Heart right ventricle (tissue), 16 donors: ENCODE data around the gene ADAMTS2. TPM values are rescaled to one million over a fixed set of nuclear protein-coding genes. Genes with fewer than 3 reads are reported as not detected.

Source experiments
- ATAC-seq, 8 donors: fragments of 200-7000 bp; cut with Tn5 transposase; one replicate each; pipeline ENCODE4 v1.9.1; 2020; ENCODE audit warnings: mild to moderate bottlenecking in 8 of 8, moderate library complexity in 8 of 8, moderate number of reproducible peaks in 1 of 8
- DNase-seq, 2 donors: peaks; one replicate each; pipeline ENCODE4 v3.0.0-alpha.2; 2020
- H3K27ac ChIP-seq, 10 donors: fragments of 200-600 bp; sonication (generic) in 2 of 10; one replicate each; pipeline versions ENCODE4 v1.5.0 to v1.8.0; 2020 to 2022; ENCODE audit warnings: mild to moderate bottlenecking in 3 of 10
- H3K27me3 ChIP-seq, 7 donors: fragments of 200-600 bp; one replicate each; pipeline ENCODE4 v1.8.0; 2021 to 2022; ENCODE audit warnings: mild to moderate bottlenecking in 2 of 7
- H3K36me3 ChIP-seq, 9 donors: fragments of 200-600 bp; sonication (generic) in 1 of 9; one replicate each; pipeline versions ENCODE4 v1.5.0 to v1.8.0; 2020 to 2022; ENCODE audit warnings: mild to moderate bottlenecking in 2 of 9
- H3K4me1 ChIP-seq, 9 donors: fragments of 200-600 bp; sonication (generic) in 1 of 9; one replicate each; pipeline versions ENCODE4 v1.5.0 to v1.8.0; 2020 to 2022; ENCODE audit warnings: mild to moderate bottlenecking in 4 of 9
- H3K4me3 ChIP-seq, 10 donors: fragments of 200-600 bp; sonication (generic) in 2 of 10; one replicate each; pipeline versions ENCODE4 v1.5.0 to v1.8.0; 2020 to 2022; ENCODE audit warnings: mild to moderate bottlenecking in 7 of 10, moderate library complexity in 2 of 10
- H3K9me3 ChIP-seq, 11 donors: fragments of 200-600 bp in 10 of 11; sonication (generic) in 2 of 11; one replicate each; pipeline versions ENCODE4 v1.5.0 to v1.8.0; 2013 to 2022; ENCODE audit warnings: mild to moderate bottlenecking in 2 of 11, control low read depth in 1 of 11, moderate library complexity in 1 of 11
- WGBS, 2 donors: extraction: QIAGEN DNeasy Blood & Tissue Kit; methylation state at CpG; one replicate each; pipeline ENCODE4 v1.1.7; 2013; ENCODE audit warnings: inconsistent platforms in 1 of 2; 5-methylcytosine and 5-hydroxymethylcytosine counted together
- intact Hi-C, 10 donors: fragments of 100-400 bp; cut with DNase I; formaldehyde crosslinking; loops; one replicate each; pipeline versions ENCODE4 v1.11.1 to v1.14.2; 2022
- polyA plus RNA-seq, 2 donors: library from polyadenylated mRNA; stranded (reverse); fragments of 200-250 nt; gene quantifications; one replicate each; pipeline ENCODE4 v1.2.3, GENCODE V29; 2013
- total RNA-seq, 10 donors: library from RNA; stranded (reverse); fragmentation: NEBNext Ultra II Directional in 3 of 10; extraction: Animal tissue kit (Norgen Biotek cat#: 25700) in 3 of 10; gene quantifications; one replicate each; pipeline versions ENCODE4 v1.2.1 to v1.2.4, GENCODE V29; 2021 to 2023
- TF ChIP-seq, protein P1 (sequence below), 9 donors: fragments of 200-600 bp; sonication (generic) in 2 of 9; IDR thresholded peaks; one replicate each; pipeline versions ENCODE4 v1.5.0 to v1.8.0; 2021 to 2022; ENCODE audit warnings: antibody characterized with exemption in 9 of 9, mild to moderate bottlenecking in 5 of 9, moderate library complexity in 1 of 9
- donor health status: Arrhythmogenic right ventricular cardiomyopathy.
- donor health status: ischemic (EF 13 %, LVEDD 7.1; RV severe dilation, severe dysfunction).
- donor health status: healthy with polysubstance abuse.
- donor health status: DM: no; HTN: yes; CAD: no.
- donor health status: DM: no; HTN: no; CAD: no.
- donor health status: ischemic (EF 25% LVEDD 6.9; RV normal size, moderate dysfunction).
- donor health status: ischemic (EF 25% LVEDD 5.7; RV mildly dilated, moderate dysfunction).
- donor health status: healthy.
- donor health status: DM: yes; HTN: yes; CAD: no.
- donor health status: Ischemic cardiomyopathy.
- donor health status: ischemic (EF 35%, LVEDD 5.7; RV mildly dilated, moderate dysfunction).
- donor health status: nonischemic (EF 11% LVEDD 7.7; RV severe dilation, severe dysfunction).
- donor health status: DM: yes; HTN: yes; CAD: no.
- donor health status: PGD.
- donor health status: ischemic (EF 29% LVEDD 5.4; RV normal size, mild dysfunction).
- donor health status: nonischemic (EF 23%, LVEDD 6.1; RV moderate dilation, normal function).

ADAMTS2 gene
- total and polyA plus RNA-seq, 12 donors = 1.7 to 13.5 (median 3.9) TPM

DNA sequence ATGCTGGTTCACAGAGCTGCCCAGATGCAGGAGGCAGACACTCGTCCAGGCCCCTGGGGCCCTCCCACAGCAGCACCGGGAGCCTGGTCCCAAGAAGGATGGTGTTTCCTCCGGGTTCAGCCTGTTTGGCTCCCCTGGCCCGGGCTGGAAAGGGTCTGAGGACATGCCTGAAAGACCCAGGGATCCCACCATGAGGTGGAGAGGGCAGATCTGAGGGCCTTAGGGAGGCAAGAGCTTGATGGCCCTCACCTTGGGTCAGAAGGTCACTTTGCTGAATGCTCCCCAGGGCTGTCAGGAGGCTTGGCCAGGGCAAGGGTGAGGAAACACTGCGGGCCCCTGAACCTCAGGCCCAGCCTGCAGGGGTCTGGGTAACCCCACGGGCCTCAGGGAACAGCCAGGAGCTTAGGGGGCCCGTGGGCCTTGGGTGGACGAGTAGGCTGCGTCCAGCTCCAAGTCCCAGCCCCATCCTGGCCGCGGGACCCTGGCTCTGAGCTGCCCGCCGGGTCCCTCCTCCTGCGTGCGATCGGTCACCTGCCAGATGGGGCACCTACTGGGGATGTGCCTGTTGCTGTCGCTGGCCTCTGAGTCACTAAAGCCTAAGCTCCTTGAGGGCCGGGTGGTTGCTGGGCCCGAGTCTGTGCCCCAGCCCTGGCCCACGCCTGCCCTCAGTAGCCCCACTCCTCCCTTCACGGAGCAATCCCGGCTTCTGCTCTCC, 178.9 kb downstream of the ADAMTS2 start:
- Histone ChIP-seq H3K4me1 (peaks cover 0 to 12% (median 7%) of the 10 kb centered on the region in 9 donors), H3K27ac (peak overlapping the region in 1 of 10 donors; percentile 22), H3K9me3 (peaks cover 0 to 11% (median 0%) of the 10 kb centered on the region in 11 donors), H3K36me3 (peaks cover 0 to 9% (median 0%) of the 10 kb centered on the region in 9 donors), H3K27me3 (peaks cover 0 to 18% (median 15%) of the 10 kb centered on the region in 7 donors), H3K4me3 (peak overlapping the region in 2 of 10 donors; percentile 16 to 55)
- 77 to 83% methylated on average over 22 of the region's 22 CpGs for WGBS, 2 donors
- intact Hi-C loops = loop anchor here (2.0 to 10.0 kb wide), 6 partner anchors 176 to 328 kb away; partner anchors contain the start of gene ADAMTS2 (in 6 of the 10)
- no peak for DNase-seq
- ATAC-seq = peak in 2 of 8 donors; percentile 4 to 12
- TF ChIP-seq, protein P1, sequence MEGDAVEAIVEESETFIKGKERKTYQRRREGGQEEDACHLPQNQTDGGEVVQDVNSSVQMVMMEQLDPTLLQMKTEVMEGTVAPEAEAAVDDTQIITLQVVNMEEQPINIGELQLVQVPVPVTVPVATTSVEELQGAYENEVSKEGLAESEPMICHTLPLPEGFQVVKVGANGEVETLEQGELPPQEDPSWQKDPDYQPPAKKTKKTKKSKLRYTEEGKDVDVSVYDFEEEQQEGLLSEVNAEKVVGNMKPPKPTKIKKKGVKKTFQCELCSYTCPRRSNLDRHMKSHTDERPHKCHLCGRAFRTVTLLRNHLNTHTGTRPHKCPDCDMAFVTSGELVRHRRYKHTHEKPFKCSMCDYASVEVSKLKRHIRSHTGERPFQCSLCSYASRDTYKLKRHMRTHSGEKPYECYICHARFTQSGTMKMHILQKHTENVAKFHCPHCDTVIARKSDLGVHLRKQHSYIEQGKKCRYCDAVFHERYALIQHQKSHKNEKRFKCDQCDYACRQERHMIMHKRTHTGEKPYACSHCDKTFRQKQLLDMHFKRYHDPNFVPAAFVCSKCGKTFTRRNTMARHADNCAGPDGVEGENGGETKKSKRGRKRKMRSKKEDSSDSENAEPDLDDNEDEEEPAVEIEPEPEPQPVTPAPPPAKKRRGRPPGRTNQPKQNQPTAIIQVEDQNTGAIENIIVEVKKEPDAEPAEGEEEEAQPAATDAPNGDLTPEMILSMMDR (IDR thresholded peaks at IDR 0.05) = no peak

DNA sequence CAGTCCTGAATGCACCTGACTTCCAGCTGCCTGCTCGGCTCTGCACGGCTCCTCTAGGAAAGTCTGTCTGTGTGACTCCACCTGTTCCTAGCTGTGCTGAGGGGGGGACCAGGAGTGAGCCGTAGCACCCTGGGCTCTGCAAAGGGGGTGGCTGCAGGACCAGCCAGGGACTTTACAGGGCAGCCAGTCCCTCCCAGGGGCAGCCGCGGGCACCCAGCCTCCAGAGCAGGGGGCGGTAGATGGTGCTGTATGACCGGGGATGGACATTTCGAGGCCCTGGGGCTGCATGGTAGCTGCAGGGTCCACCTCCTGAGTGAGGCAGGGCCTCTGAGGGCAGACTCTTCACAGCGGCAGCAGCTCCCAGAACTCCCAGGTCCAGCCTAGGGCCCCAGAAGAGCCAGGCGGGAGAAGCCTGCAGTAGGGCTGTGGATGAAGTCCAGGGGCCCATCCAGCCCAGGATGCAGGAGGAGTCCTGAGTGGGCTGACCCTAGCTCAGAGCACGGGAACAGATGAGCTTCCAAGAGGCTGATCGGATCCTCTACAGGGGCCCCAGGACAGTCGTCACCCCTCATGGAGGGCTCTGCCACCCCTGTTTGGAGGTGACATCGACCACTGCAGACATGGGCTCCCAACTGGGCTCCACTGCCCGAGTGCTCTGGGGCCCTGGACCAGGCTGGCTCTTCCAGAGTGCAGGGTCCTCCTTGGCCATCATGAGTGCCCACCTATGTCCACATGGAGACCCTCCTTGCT, 179.7 kb downstream of the ADAMTS2 start:
- 87 to 90% methylated on average over 15 of the region's 15 CpGs for WGBS, 2 donors
- no peak overlapping the region for H3K4me3 ChIP-seq
- no peak for ATAC-seq
- DNase-seq = no peak
- H3K27ac ChIP-seq = no peak overlapping the region
- peaks cover 0 to 11% (median 0%) of the 10 kb centered on the region in 11 donors for H3K9me3 ChIP-seq
- H3K4me1 ChIP-seq = peaks cover 0 to 12% (median 7%) of the 10 kb centered on the region in 9 donors
- H3K36me3 ChIP-seq = peaks cover 0 to 9% (median 0%) of the 10 kb centered on the region in 9 donors
- TF ChIP-seq, protein P1 (IDR thresholded peaks at IDR 0.05) = no peak
- intact Hi-C loops = loop anchor here (2.0 to 10.0 kb wide), 6 partner anchors 177 to 329 kb away; partner anchors contain the start of gene ADAMTS2 (in 6 of the 10)
- H3K27me3 ChIP-seq = peaks cover 0 to 18% (median 15%) of the 10 kb centered on the region in 7 donors

DNA sequence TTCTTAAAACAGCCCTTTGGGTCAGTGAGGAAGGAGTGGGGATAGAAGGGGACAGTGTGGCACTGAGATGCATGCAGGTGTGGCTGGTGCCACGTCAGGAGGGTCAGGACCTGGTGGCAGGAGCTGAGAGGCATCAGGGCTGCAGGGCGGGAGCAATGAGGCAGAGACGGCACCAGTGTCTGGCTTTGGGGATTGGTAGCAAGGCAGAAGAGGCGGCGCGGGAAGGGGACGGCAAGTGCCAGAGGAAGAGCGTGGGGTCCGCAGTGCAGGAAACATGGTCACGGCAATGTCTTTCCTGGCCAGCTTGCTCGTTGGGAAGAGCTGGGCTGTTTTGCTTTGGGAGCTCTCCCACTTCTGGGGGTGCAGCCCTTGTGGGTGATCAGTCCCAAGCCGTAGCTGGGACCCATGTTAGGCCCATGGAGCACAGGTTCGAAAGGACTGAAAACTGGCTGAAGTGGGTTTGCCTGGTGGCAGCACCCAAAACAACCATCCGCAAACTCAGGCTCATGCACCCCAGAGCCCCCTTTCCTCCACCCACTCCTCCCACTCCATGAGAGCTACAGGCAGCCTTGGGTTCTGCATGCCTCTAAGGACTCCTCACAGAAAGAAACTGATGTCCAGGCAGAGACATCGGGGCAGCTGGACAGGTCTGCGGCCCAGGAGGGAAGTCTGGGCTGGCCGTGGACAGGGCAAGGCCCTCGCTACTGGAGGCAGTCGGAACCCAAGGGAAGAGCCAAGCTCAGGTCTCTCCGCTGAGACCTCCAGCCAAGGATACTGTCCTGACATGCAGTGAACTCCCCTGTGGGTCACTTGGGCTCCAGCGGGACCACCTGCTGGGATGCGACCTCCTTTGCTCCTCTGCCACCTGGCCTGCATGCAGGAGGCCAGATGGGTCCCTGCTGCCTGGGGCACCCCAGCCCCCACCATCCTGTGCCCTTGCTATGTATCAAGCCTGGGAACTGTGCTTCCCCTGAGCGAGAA, 180.6 kb downstream of the ADAMTS2 start:
- Histone ChIP-seq H3K36me3 (peaks cover 0 to 9% (median 0%) of the 10 kb centered on the region in 9 donors), H3K27ac (no peak overlapping the region), H3K27me3 (peaks cover 0 to 18% (median 15%) of the 10 kb centered on the region in 7 donors), H3K9me3 (peaks cover 0 to 11% (median 0%) of the 10 kb centered on the region in 11 donors), H3K4me3 (no peak overlapping the region), H3K4me1 (peaks cover 0 to 12% (median 7%) of the 10 kb centered on the region in 9 donors)
- ATAC-seq (no peak), DNase-seq (no peak)
- WGBS, 2 donors = 88 to 92% methylated on average over 23 of the region's 23 CpGs
- TF ChIP-seq, protein P1 (IDR thresholded peaks at IDR 0.05) = no peak
- intact Hi-C loops = loop anchor here in 8 of 10 donors (5.0 to 10.0 kb wide), 4 partner anchors 178 to 240 kb away; partner anchors contain the start of gene ADAMTS2 (in 6 of the 8)
